ENCODE measurements around the gene NFYA.

The NFYA gene

DNA sequence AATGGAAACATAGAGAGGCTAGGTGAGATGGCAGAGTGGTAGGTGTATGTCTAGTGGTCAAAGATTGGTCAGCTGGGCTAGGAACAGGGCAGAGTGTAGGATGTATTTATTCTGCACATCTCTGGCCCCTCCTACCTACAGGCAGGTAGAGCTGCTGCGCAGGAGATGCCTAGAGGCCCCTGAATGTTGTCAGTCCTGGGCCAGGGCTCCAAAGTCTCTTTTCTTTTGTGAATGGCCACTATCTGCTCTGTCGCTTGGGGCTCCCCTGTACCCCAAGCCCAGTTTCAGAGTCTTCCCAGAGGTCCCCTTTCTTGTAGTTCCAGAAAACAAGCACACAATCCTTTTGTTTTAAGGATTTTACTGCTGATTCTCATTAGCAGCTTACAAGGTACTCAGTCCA, 25.5 kb upstream of the NFYA start:
- no peak for FAIRE-seq

DNA sequence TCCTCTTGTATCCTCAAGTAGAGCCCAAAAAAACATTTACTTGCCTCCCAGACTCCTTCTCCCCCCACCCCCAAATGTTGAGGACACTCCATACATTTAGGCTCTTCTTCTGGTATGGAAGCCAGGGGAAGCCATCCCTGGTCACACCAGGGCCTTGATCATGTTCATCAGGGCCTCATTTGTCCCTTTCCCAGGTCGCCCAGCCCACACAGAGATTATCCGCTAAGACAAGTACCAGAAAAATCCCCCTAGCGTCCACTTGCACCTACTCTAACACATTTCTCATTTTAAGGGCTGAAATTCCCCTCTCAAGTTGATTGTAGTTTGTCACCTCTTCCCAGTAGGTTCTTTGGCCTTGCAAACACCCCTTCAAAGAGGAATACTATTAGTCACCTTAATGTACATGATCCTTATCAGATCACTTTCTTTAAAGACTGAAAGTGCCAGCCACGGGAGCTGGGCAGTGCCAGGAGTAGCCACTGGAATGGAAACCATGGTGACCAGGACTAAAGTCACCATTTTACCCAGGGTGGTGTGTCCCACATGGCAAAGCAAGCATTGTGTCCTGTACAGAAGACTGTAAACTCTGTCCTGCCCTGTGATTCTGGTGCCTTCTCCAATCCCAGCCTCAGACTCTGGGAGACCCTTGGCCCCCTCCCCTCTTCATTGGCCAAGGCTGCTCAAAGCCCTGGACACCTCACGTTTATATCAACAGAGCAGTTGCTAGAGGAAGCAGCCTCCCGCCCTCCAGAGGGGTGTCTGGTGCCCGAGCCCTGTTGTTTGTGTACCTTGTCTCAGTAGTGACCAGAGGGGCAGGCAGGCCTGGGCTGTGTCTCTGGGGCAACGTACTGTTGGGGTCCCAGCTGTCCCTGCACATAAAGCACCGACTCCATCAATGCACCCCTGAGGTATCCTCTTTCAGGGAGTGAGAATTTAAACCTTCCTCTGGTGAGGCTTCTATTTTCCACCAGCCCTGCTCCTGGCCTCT, 24.7 kb upstream of the NFYA start:
- FAIRE-seq: no peak

GRCh38 chr6:41049521-41049920, 23.3 kb upstream of the NFYA start:
- no peak for FAIRE-seq

GRCh38 chr6:41049955-41050354, 22.8 kb upstream of the NFYA start:
- FAIRE-seq: no peak

DNA sequence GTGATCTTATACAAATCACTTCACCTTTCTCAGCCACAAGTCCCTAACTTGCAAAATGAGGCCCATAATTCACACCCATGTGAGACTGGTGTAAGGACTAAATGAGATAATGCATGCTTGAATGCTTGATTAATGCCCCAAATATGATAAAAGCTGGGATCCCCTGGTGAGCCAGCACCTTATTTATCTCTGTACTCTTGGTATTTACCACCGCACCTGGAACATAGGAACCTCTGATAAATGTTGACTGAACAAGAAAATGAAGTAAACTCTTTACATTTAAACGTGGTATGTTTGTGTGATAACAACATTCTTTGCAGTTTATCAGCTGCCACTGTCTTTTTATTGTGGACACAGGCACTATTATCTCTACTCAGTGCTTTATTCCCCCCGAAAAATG, 22.2 kb upstream of the NFYA start:
- FAIRE-seq: no peak

DNA sequence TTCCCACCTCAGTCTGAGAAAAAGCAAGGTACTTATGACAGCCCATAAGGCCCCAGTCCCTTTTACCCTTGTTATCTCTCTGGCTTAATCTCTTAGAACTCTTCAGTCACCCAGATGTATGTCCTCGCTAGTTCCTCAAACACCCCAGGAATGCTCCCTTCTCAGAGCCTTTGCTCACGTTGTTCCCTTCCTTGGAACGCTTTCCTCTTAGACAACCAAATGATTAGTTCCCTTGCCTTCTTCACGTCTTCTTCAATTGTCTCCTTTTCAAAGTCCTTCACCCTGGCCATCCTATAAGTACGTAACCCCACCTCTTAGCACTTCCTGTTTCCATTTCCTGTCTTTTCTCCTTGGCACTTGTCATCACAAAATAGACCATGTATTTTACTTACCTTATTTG, 20.9 kb upstream of the NFYA start:
- FAIRE-seq: no peak

GRCh38 chr6:41053041-41053440, 19.7 kb upstream of the NFYA start, which contains the start of gene APOBEC2:
Gene APOBEC2, plus strand, starts transcription at chr6:41053202. Its CDS starts 146 bp downstream, at chr6:41053348.
- FAIRE-seq: no peak

- no peak for FAIRE-seq
Measured at GRCh38 chr6:41054511-41054910, 18.3 kb upstream of the NFYA start.

DNA sequence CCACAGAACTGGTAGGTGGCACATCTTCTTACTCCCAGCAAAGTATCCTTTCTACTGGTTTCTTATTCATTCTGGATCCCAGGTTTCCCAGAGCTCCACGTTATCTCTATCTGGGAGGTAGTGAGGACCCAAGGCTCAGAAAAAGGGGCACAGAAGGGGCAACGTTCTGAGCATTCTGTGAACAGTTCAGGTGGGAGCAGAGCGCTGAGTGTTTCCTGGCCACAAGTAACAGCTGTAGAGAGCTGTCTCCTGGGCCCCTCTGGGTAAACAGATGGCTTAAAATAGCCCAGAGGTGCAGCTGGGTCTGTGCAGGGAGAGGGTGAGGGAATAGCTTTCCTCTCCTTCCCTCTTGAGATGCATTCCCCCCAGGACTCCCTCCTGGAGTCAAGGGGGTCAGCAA, 17.6 kb upstream of the NFYA start:
- no peak for FAIRE-seq

- no peak for FAIRE-seq
Measured at GRCh38 chr6:41056768-41057490, 15.8 kb upstream of the NFYA start.

DNA sequence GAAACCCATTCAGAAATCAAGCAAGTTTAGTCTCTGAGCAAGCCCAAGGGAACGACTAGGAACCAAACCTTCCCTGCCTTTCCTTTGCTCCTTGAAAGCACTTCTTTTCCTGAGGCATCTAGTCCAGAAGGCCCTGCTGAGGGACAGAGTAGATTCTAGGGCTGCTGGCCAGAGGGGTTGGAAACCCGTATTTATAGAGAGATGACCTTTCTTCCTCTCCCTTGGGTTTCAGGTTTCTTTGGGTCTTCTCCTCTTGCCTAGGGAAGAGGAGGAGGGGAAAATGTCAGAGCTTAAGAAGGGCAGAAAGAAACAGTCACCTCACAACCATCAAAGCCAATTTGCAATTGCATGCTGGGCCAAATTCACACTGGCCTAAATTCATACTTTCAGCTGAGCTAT, 14.0 kb upstream of the NFYA start:
- no peak for FAIRE-seq

- FAIRE-seq: no peak
Measured at GRCh38 chr6:41059556-41059955, 13.2 kb upstream of the NFYA start.

- no peak for FAIRE-seq
Measured at GRCh38 chr6:41061196-41061726, 11.5 kb upstream of the NFYA start.

DNA sequence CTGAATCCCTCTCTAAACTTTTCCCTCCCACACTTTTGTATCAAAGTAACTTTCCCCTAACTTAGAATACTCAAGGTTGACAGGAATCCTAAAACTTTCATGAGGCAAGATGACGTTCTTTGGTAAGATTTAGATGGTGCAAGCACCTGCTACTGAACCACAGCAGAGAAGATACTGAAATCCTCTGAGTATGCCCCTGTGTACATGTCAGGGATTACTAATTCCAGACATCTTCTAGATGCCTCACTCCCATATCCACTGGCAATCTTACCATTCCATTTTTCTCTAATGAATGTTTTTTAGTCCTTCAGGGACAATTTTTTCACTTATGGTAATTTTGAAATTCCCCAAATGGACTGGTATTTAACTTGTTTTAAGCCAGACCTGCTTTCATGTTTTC, 10.7 kb upstream of the NFYA start:
- no peak for FAIRE-seq

- no peak for FAIRE-seq
Measured at GRCh38 chr6:41063884-41064285, 8.9 kb upstream of the NFYA start.

DNA sequence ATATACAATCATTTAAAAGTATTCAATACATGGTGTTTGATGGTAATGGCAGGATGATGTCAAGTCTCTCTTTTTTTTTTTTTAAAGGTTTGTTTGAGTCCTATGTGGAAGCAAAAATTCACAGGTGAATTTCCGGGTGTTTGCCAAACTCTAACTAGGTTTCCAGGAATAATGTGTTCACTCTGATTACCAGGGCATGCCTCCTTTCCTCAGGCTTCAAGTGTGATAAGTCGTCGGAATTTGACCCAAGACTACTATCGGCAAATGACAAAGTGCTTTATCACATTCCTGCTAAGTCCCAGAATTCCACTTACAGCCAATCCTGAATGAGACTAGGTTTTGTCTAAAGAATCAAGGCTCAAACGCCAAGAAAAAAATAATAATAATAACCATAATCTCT, 7.9 kb upstream of the NFYA start:
- no peak for FAIRE-seq

DNA sequence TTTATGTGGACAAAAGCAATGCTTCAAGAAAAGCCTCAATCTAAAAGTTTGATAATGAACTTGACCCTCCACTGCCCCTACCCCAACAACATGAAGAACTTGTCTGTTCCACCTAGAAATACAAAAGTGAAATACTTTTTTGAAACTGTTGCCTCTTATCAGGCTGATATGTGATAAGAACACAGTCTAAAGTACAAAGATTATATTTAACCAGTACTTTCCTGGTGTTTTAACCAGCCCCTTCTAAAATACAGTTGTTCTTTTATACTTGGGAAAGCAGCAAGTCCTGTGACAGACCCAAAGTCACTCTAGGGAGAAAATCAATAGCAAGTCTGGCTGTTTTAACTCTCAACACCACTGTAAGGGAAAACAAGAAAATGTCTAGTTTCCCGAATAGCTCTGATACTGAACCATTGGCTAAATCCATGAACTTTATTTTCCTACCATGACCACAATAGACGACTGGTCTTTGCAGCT, 7.2 kb upstream of the NFYA start:
- FAIRE-seq: no peak

DNA sequence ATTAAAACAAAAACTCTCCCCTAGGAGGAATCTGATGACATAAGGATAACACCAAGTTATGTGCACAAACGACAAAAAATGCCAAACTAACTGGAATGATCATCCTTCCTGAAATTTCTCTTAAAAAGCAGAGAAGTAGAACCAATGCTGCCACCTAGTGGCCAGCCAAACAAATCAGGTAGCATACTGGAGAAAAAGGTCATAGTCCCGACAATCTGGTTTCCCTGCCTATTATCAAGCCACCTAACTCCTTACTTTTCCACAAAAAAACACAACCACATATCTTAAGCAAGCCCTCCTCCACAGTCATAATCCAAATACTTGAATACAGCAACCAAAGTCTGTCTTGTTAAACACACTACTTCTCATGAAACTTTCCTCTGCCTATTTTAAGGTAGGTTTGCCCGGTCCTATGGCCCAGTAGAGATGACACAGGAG, 5.9 kb upstream of the NFYA start:
- peak; percentile 92 for FAIRE-seq

GRCh38 chr6:41071501-41071922, 1.3 kb upstream of the NFYA start:
- peak; percentile 77 for FAIRE-seq

- peak; percentile 99 for FAIRE-seq
Measured at GRCh38 chr6:41071923-41072835, 595 bp upstream of the NFYA start, which contains the start of gene OARD1. Gene OARD1, minus strand, starts transcription at chr6:41072356. Its CDS starts 722 bp downstream, at chr6:41071634.

DNA sequence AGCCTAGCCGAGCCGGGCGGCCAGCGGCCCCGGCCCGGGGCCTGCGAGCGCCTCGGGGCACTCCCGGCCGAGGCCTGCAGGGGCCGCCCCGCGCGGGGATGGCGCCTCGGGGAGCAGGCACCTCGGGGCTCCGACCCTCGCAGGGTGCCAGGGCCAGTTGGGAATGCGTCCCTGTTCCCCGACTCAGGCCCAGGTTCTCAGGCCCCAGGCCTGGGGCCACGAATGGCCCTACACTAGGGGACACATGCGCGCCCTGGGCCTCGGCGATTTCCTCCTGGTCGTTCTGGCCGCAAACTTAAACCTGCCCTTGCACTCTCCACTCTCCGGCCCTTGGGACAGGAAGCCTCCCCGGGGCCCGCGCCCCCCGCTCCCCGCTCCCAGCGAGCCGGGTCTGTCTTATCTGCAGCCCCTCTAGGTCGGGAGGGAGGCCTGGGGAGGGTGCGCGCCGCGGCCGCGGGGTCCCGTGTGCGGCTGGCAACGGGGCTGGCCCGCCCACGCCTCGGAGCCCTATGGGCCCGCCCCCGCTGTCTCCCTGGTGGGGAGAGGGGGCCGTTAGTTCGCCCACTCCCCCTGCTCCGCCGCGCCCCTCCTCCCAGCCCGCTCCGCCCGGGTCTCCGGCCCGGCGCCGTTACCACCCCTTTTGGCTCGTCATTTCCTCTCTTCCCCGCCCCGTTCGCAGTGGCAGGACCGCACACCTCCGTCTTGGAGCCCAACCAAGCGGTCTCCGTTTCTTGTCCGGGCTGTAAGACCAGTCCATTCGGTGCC, 611 bp downstream of the NFYA start:
- no peak for FAIRE-seq
